ENCODE data around the gene SCRN2.

SCRN2 gene

GRCh38 chr17:47850692-47851573, 9.9 kb upstream of the SCRN2 start, which contains the start of gene SP6:
Gene SP6, minus strand, starts transcription at chr17:47851163. Its CDS starts 2,734 bp downstream, at chr17:47848429.
- no peak for TF ChIP-seq CTCF (IDR thresholded peaks at IDR 0.05; ENCODE audit: borderline replicate concordance, insufficient read depth, low read depth, low read length)
- H3K4me3 ChIP-seq (ENCODE audit: low read depth, low read length), result no peak within 1 kb of the TSS

GRCh38 chr17:47850373-47850691, 9.3 kb upstream of the SCRN2 start:
- TF ChIP-seq CTCF (IDR thresholded peaks at IDR 0.05; ENCODE audit: borderline replicate concordance, insufficient read depth, low read depth, low read length), result no peak
- H3K4me3 ChIP-seq (ENCODE audit: low read depth, low read length), result no peak overlapping the region

- no peak overlapping the region for H3K4me3 ChIP-seq (ENCODE audit: low read depth, low read length)
- no peak for TF ChIP-seq CTCF (IDR thresholded peaks at IDR 0.05; ENCODE audit: borderline replicate concordance, insufficient read depth, low read depth, low read length)
Observed at GRCh38 chr17:47848198-47848513, 7.1 kb upstream of the SCRN2 start.

GRCh38 chr17:47847341-47848197, 6.5 kb upstream of the SCRN2 start:
- no peak overlapping the region for H3K4me3 ChIP-seq (ENCODE audit: low read depth, low read length)
- TF ChIP-seq CTCF (IDR thresholded peaks at IDR 0.05; ENCODE audit: borderline replicate concordance, insufficient read depth, low read depth, low read length), result peak; percentile 44

- TF ChIP-seq CTCF (IDR thresholded peaks at IDR 0.05; ENCODE audit: borderline replicate concordance, insufficient read depth, low read depth, low read length), result no peak
- no peak overlapping the region for H3K4me3 ChIP-seq (ENCODE audit: low read depth, low read length)
Observed at GRCh38 chr17:47846716-47847340, 5.8 kb upstream of the SCRN2 start.

GRCh38 chr17:47845716-47846075, 4.6 kb upstream of the SCRN2 start:
- TF ChIP-seq CTCF (IDR thresholded peaks at IDR 0.05; ENCODE audit: borderline replicate concordance, insufficient read depth, low read depth, low read length), result no peak
- H3K4me3 ChIP-seq (ENCODE audit: low read depth, low read length), result no peak overlapping the region

Measured in GM12875 (cell line).